GM21786 (cell line): ENCODE measurements around the gene FCER2.
A peak's percentile ranks its signal among the peaks of the same experiment; 100 is the strongest.

Experiments used
- ATAC-seq: cut with Tn5 transposase; IDR thresholded peaks from one replicate; pipeline ENCODE4 v1.9.1; 2021; ENCODE audit not compliant: unreplicated experiment

Gene FCER2

DNA sequence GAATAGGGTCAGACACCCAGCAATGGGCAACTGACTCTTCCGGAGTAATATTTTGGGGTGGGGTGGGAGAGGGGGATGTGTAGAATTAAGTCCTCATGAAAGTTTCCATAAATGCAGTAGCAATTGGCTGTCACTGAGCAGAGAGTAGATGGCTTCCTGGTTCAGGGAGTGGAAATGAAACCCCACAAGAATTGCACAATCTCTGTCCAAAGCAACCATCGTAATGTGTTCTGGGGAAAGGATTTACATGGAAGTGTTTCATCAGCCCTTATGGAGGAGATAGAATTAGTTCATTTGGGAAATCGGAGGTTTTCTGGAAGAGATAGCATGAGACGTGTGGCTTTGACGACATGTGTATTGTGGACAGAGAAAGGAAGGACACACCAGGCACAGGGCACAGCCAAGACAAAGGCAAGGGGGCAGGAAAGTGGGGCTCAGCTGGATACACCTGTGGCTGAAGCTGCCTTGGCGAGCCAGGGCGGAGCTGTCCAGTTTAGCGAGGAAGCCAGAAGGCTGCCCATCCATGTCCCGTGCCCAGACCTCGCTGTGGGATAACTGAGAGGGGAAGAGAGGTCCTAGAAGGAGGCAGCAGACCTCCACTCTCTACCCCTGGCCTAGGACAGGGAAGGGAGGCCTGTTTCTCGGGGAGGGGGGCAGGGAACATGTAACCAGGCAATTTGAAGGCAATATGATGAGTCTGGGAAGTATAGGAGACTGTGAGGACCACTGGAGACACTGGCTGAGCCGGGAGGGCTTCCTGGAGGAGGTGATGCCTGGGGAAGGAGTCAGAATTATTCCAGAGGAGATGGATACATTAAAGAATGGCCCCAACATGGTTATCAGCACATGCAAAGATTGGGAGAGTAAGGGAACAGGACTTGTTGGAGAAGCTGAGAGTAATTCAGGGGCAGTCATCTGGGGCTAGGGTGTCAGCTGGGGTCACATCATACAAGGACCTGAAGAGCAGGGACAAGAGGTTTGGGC is 32.6 kb upstream of the FCER2 start:
- no peak for ATAC-seq

DNA sequence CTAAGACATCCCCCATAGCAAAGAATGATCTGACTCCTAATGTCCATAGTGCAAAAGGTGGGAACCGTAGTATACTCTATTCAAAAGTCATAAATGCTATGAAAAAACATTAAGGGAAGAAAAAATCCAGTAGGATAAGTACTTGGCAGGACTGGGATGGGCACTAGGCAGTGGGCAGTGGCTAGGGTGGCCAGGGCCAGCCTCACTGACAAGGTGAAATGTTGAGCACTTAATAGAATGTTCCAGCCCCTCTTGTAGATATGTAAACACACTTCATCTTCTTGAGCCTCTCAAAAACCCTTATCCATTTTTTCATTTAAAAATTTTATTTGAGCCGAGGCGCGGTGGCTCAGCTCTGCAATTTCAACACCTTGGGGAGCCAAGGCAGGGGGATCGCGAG is 31.4 kb upstream of the FCER2 start:
- ATAC-seq = no peak

DNA sequence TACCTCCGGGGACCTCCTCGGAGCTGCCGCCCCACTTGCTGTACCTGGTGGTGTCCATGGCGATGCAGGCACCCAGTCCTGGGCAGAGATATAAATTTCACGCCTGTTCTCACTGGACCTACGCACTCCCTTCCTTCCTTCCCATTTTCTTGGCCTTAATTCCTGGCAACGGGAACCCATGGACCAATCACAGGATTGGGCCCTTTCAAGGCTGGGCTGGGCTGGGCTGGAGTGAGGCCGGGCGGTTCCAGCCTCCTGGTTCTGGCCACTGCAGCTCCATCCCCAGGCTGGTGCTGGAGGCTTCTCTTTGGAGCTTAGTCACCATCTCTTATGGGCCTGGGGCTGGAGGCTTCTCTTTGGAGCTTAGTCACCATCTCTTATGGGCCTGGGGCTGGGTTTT is 30.1 kb upstream of the FCER2 start, which contains the start of gene CLEC4G:
Gene CLEC4G, minus strand, starts transcription at position 66 of the 400 bp plus-strand sequence. Its CDS starts 8 bp downstream, at position 58.
- no peak for ATAC-seq

- ATAC-seq = no peak
Observed at GRCh38 chr19:7731615-7732014, 29.7 kb upstream of the FCER2 start.

DNA sequence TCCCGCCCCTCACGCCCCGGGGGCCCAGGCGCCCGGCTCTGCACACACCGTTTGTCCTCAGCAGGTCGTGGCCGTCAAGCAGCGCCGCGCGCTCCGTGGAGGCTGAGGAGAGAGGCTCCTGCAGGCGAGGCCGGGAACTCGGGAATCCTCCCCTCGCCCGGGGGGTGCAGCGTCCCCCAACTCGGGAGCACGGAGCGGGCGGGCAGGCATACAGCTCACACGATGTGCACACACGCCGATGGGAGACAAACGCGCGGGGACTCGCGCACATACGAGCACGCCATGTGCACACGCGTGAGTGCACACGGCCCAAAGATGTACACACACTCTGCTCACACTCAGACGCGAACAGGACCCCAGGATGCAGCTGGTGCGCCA is 29.3 kb upstream of the FCER2 start:
- no peak for ATAC-seq

- ATAC-seq = no peak
Observed at GRCh38 chr19:7730286-7731217, 28.6 kb upstream of the FCER2 start.

DNA sequence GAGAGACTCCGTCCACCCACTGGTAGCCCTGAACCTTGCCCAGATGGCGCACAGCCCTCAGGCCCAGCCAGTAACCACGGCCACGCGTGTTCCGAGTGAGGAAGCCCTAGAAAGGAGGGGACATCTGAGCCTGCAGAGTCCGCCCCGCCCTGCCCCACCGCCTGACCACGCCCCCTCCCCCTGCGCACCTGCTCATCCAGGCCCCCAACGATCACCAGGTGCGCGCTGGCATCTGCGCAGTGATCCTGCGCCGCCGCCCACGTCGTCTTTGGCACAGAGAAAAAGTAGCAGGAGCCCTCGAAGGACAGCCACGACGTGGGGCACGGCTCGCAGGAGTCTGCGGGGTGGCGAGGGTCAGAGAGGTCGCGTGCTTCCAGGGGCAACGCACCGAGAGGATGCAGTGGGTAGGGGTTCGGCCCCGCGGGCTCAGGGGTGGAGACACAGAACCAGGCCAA is 27.9 kb upstream of the FCER2 start:
- no peak for ATAC-seq

- ATAC-seq = no peak
Observed at GRCh38 chr19:7729211-7729610, 27.3 kb upstream of the FCER2 start.

GRCh38 chr19:7725791-7726190 is 23.9 kb upstream of the FCER2 start:
- no peak for ATAC-seq

DNA sequence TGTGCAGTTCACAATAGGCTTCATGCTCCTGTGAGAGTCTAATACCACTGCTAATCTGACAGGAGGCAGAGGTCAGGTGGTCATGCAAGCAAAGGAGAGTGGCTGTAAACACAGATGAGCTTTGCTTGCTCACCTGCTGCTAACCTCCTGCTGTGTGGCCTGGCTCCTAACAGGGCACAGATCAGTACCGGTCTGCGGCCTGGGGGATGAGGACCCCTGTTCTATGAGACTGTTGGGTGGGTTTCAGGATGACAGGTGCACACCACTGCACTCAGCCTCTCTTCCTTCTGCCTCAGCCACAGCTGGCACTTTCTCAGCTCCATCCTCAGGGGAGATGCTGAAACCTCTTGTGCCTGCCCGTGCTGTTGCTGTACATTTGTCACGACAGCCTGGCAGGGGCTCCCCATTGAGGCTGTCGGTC is 20.3 kb upstream of the FCER2 start:
- ATAC-seq = no peak

DNA sequence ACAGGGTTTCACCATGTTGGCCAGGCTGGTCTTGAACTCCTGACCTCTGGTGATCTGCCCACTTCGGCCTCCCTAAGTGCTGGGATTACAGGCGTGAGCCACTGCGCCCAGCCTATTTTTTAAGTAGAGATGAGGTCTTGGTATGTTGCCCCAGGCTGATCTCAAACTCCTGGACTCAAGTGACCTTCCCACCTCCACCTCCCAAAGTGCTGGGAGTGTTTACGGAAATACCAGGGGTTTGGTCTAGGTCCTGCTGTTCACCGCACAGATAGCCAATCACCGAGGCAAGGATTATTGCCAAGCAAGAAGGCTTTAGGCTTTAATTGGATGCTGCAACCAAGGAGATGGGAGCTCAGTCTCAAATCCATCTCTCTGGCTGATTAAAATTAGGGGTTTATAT is 18.4 kb upstream of the FCER2 start:
- no peak for ATAC-seq

GRCh38 chr19:7718668-7719067 is 16.7 kb upstream of the FCER2 start:
- ATAC-seq = no peak

- no peak for ATAC-seq
Observed at GRCh38 chr19:7716762-7717161, 14.8 kb upstream of the FCER2 start.

GRCh38 chr19:7715671-7716070 is 13.7 kb upstream of the FCER2 start:
- no peak for ATAC-seq

DNA sequence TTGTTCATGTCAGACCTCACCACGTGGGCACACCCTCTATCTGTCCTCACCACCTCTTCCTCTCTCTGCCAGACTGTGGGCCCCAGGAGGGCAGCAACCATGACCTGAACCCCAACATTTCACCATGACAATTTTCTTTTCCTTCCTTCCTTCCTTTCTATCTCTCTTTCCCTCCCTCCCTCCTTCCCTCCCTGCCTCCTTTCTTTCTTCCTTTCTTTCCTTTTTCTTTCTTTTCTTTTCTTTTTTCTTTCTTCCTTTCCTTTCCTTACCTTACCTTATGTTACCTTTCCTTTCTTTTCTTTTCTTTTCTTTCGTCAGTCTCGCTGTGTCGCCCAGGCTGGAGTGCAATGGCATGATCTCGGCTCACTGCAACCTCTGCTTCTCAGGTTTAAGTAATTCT is 8.7 kb upstream of the FCER2 start:
- no peak for ATAC-seq

GRCh38 chr19:7709932-7710460 is 8.1 kb upstream of the FCER2 start:
- no peak for ATAC-seq

GRCh38 chr19:7706955-7707456 is 5.1 kb upstream of the FCER2 start:
- ATAC-seq = no peak

GRCh38 chr19:7706188-7706954 is 4.4 kb upstream of the FCER2 start:
- no peak for ATAC-seq

DNA sequence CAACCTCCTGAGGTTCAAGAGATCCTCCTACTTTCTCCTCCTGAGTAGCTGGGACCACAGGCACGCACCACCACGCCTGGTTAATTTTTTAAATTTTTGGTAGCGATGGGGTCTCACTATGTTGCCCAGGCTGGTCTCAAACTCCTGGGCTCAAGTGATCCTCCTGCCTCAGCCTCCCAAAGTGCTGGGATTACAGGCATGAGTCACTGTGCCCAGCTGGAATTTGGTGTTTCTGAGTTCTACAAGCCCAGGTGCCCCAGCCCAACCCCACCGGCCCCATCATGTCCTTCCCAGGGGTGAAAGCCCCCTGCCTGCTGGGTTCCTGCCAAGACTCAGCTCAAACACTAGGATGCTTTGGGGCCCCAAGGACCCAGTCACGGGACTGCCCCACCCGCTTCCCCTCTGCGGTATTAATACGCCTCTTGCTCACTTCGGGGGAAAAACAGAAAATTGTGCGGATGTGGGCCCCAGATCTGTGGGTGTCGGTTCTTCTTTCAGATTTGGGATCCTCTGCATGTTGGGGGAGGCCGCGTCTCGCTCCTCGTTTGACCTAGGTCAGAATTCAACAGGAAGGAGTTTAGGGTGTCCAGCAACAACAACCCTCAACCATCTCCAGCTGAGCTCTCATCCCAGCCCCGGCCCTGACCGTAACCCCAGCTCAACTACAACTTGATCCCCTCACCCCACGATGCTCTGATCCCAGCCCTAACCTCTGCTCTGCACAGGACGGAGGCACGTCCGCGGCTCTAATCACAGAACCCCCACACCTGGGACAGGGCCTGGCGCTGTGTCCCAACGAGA is 3.7 kb upstream of the FCER2 start:
- ATAC-seq = peak; percentile 47
